NCI-H82 (cell line): ENCODE measurements around the gene TOR1B.
A peak's percentile ranks its signal among the peaks of the same experiment; 100 is the strongest.
"Not testable (repeated sequence)": the region's sequence is repeated elsewhere in the genome, so short reads cannot be mapped to it uniquely, and the experiment has no call there.

Experiments used
- DNase-seq: peaks from one replicate; lab custom pipeline; 2025; lab: John Stamatoyannopoulos, UW

The TOR1B gene

DNA sequence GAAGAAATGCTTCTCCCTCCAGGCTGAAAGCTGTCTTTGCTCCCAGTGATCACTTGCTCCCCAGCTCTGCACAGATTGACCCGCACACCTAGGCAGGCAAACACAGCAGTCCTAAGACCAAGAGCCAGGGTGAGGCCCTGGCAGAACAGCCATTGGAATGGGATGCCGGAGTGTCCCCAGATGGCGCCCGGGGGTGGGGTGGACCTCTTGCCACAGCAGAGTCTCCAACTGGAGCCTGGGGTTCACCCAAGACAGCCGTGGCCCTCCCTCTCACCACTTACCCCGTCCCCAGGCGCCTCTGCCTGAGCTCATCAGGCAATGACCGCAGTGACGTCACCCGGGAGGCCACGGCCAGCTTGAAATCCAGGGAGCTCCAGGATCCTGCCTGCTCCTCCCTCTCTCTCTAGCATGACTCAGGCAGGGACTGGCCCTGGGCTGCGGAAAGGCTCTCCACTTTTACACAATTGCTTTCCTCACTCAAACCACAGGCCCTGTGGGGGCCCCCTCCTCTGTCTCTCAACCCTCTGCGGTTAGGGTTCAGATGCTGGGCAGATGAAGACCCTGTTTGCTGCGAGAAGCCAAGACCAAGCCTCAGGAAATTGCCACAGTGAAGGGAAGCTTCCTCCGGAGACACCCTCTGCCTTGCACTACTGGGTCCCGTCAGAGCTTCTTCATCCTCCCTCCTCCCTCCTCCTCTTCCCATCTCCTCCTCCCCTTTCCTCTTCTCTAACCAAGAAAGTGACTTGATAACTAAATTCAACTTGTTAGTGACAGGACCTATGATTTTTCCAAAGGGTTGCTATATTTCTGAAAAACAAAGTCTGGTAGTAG is 25.8 kb upstream of the TOR1B start:
- DNase-seq: no peak

DNA sequence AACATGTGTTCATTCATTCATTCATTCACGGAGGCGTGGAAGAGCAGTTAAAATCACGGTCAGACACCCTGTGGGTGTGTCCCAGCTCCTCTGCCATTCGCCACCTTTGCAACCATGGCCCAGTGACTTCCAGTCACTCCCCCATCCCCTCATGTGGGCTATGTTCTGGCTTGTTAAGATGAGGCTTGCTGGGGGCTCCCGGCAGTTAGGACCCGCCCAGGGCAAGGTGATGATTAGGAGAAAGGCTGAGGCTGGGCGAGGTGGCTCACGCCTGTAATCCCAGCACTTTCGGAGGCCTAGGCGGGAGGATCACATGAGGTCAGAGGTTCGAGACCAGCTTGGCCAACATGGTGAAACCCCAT is 25.2 kb upstream of the TOR1B start:
- DNase-seq: no peak

DNA sequence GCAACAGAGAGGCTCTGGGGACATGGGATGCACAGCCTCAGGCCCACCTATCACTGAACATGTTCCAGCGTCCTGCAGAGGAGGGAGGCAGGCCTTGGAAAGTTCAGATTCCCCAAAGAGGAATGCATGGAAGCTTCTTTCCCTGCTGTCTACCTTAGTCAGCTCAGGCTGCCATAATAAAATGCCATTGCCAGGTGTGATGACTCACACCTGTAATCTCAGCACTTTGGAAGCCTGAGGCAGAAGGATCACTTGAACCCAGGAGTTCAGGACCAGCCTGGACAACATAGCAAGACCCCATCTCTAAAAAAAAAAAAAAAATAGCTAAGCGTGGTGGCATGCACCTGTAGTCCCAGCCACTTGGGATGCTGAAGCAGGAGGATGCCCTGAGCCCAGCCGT is 24.5 kb upstream of the TOR1B start:
- no peak for DNase-seq

DNA sequence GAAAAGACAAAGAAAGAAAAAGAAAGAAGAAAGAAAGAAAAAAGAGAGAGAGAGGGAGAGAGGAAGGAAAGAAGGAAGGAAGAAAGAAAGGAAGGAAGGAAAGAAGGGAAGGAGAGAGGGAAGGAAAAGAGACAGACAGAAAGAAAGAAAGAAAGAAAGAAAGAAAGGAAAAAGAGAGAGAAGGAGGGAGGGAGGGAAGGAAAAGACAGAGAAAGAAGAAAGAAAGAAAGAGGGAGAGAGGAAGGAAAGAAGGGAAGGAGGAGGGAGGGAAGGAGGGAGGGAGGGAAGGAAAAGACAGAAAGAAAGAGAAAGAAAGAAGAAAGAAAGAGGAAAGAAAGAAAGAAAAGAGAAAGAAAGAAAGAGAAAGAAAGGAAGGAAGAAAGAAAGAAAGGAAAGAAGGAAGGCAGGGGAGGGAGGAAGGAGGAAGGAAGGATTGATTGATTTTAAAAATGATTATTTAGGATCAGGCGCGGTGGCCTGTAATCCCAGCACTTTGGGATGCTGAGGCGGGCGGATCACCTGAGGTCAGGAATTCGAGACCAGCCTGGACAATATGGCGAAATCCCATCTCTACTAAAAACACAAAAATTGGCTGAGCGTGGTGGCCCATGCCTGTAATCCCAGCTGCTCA is 23.3 kb upstream of the TOR1B start:
- DNase-seq: no peak

DNA sequence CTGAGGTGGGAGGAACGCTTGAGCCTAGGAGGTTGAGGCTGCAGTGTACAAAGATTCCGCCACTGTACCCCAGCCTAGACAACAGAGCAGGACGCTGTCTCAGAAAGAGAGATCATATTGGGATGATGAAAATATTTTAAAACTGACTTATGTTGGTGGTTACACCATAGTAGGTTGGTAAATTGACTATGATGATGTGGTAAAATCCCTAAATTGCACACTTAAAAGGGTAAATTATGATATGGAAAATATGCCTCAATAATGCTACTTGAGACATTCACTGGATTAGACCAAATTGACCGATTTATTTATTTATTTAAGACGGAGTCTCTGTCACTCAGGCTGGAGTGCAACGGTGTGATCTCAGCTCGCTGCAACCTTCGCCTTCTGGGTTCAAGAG is 21.9 kb upstream of the TOR1B start:
- no peak for DNase-seq

DNA sequence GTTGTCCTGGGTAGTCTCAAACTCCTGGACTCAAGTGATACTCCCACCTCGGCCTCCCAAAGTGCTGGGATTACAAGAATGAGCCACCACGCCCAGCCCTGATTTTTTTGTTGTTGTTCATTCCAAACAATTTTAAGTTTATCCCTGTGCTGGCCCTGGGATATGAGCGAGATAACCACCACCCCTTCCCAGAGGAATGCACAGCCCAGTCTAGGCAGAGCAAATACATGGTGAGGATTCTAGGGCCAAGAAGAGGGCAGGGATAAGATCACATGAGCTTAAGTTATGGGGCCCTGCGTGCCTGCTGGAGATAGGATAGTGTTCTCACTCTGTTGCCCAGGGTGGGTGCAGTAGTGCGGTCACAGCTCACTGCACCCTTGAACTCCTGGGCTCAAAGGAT is 21.0 kb upstream of the TOR1B start:
- no peak for DNase-seq

DNA sequence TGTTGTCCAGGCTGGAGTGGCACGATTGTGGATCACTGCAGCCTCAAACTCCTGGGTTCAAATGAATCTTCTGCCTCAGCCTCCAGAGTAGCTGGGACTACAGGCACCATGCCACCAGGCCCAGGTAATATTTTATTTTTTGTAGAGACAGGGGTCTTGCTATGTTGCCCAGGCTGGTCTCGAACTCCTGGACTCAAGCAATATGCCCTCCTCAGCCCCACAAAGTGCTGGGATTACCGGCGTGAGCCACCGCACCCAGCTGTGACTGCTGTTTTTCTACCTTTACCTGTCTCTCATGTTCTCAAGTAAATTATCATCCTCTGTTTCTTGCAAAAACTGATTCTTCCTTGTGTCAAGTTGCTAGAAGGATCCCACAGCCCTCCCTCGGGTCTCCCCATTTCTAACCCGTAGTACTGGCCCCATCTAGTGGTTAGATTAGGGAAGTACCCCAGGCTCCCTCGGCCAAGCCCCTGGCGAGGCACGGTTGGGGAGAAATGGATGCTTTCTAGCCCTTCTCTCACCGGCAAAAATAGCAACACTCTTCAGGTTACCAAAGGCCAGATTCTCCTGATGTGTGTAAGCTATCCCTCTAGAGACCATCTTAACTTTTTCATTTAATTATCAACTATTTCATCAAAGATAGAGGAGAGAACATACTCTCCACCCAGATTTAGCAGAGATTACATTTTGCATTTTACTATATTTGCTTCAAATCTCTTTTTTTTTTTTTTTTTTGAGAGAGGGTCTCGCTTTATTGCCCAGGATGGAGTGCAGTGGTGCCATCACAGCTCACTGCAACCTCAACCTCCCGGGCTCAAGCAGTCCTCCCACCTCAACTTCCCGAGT is 19.2 kb upstream of the TOR1B start:
- DNase-seq: peak; percentile 77

DNA sequence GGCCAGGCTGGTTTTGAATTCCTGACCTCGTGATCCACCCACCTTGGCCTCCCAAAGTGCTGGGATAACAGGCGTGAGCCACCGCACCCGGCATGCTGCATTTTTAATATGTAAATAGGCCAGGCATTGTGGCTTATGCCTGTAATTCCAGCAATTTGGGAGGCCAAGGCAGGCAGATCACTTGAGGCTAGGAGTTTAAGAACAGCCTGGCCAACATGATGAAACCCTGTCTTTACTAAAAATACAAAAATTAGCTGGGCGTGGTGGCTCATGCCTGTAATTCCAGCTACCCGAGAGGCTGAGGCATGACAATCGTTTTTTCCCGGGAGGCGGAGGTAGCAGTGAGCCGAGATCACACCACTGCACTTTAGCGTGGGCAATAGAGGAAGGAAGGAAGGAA is 18.0 kb upstream of the TOR1B start:
- DNase-seq: not testable (repeated sequence)

DNA sequence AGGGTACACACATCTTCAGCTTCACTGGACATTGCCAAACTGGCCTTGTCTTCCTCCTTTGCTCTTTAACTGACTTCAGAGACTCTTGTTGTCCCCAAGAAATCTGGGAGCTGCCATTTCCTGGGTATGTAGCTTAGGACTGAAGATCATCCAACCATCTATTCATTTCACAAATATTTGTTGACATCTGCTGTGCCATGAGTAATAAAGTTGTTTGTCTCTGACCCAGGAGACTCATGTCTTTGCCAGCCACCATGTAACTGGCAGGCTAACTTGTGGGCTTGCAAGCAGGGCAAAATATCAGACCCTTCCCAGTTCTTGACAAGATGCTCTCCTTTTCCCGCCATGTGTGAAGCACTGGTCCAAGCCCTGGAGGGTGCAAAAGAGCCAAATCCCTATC is 17.1 kb upstream of the TOR1B start:
- no peak for DNase-seq

DNA sequence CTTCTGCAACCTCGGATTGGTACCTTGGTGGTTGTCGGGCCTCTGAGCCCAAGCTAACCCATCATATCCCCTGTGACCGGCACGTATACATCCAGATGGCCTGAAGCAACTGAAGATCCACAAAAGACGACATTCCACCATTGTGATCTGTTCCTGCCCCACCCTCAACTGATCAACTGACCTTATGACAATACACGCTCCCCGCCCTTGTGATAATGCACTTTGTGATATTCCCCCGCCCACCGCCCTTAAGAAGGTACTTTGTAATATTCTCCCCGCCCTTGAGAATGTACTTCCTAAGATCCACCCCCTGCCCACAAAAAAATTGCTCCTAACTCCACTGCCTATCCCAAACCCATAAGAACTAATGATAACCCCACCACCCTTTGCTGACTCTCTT is 16.5 kb upstream of the TOR1B start:
- DNase-seq: no peak

DNA sequence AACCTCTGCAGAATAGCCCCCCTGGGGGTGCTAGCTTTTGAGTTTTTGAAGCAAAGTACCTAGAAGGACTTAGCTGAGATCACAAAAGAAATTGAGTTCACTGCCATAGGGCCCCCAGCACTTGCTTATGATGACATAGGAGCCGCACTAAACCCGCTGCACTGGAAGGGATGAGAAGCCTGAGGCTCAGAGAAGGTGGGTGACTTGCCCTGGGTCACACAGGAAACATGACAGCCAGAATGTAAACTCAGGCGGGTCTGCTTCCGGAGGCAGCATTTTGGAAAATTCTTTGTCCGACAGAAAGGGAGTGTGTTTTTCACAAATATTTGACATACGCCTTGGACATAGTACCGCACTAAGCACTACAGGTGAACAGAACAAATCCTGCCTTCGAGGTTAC is 8.4 kb upstream of the TOR1B start:
- DNase-seq: no peak

DNA sequence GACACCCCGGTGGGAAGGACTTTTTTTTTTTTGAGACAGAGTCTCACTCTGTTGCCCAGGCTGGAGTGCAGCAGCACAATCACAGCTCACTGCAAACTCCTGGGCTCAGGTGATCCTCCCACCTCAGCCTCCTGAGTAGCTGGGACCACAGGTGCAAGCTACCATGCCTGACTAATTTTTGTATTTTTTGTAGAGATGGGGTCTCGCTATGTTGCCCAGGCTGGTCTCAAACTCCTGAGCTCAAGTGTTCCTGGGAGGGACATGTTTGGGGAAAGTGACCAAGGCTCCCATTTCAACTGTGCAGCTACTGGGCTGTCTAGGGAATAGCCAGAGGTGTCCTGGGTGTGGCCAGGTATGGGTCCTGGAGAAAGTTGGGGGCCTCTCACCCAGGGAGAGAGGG is 7.0 kb upstream of the TOR1B start:
- DNase-seq: not testable (repeated sequence)

DNA sequence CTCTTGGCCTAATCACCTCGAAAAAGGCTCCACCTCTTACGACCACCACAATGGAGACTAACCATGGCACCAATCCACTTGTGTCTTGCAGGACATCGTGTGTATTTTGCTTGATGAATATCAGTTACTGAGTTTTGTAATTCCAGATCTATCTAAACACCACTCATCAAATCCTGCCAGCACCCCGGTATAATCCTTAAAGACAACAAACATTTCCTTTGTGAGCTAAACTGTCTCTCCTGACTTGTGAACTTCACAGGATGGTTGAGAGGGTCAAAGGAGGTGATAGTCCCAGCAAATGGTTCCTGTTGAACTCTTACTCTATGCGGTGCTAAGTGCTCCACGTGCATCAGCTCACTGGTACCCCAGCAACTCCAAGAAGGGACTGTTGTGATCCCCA is 4.0 kb upstream of the TOR1B start:
- no peak for DNase-seq

DNA sequence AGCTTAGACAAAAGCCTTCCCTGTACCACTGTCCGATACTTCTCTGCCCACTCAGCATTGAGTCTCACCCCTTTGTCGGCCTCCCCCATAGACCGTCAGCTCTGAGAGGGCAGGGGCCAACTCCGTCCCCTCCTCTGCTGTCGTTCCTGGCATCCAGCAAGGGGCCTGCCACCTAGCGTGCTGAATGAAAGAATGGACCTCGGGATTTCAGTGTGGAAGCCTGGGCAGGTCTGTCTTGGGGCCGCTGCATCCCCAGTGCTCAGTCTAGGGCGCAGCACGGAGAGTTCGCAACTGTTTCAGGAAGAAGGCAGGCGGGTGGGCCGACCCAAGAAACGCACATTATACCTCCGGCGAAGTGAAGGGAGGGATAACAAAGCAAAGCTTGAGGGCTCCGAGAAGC is 1.5 kb upstream of the TOR1B start:
- DNase-seq: no peak

DNA sequence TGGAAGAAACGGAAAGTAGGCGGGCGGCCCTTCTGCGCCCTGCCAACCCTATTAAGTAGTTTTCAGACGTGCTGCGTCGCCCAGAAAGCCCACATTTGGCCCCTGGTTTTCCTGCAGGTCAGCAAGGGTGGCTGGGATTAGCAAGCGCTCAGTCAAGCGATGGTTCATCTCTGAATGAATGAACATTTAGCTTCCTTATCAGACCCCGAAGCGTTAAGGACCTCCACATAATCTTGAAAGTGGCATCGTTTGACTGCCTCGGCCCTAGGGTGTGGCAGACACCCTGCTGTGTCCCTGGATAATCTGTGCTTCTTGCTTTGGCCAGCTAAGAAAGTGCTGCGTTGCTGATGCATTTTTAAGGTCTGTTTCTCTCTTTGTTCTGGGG is 684 bp downstream of the TOR1B start:
- peak; percentile 46 for DNase-seq

DNA sequence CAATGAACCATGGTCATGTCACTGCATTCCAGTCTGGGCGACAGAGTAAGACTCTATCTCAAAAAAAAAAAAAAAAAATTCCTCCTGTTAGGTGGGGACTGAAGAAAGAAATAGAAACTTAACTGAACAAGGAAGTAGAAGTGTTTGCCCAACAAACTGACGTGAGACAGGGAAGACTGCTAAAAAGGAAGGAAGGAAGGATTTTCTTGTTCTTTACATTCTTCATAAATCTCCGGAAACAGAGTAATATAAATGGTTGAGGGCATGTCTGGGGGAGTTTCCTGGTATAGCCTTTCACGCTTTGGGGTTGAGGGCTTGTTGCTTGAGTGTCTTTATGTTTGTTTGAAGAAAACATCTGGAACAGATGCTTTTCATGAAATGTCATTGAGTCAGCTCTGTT is 3.1 kb downstream of the TOR1B start:
- no peak for DNase-seq

DNA sequence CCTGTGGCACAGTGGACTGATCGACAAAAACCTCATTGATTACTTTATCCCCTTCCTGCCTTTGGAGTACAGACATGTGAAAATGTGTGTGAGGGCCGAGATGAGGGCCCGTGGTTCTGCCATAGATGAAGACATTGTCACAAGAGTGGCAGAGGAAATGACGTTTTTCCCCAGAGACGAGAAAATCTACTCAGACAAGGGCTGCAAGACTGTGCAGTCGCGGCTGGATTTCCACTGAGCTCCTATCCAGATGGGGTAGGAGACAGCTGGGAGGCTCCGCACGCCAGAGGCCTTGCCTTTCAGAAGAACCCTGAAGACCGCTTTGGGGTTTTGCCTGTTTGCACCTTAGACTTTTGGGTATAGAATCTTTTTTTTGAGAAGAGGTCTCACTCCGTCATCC is 6.4 kb downstream of the TOR1B start:
- DNase-seq: peak; percentile 10

DNA sequence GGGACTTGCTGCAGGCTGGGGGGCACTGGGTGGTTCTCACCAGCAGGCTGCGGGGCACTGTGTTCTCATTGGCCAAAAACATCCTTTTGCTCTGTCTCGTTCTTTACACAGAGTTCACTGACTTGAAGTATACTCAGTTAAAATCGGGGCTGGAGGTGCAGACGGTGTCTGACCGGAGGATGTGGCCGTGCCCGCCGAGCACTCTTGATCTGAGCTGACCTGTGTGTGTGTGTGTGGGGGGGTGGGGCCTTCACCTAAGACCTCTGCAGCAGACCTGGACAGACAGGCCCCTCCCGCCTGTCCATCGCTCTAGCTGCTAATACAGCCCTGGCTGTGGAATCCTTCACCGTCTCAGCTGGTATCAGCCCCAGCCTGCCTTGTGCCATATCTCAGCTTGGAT is 7.1 kb downstream of the TOR1B start:
- no peak for DNase-seq

DNA sequence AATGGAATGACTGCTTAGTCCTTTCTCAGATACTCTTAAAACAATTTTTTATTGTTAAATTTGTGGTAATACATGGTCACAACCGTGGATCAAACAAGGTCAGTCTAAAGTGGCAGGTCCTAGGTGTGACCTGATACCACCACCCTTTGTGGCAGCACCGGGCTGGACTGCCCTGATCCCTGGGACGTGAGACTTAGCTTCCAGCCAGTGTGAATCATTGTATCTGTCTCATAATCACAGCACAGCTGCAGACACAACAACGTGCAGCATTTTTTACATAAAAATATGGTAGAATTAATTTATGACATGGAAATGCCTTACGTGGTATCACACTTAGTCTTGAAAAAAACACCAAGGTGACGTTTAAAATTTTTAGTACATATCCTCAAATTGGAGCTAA is 7.8 kb downstream of the TOR1B start:
- no peak for DNase-seq

DNA sequence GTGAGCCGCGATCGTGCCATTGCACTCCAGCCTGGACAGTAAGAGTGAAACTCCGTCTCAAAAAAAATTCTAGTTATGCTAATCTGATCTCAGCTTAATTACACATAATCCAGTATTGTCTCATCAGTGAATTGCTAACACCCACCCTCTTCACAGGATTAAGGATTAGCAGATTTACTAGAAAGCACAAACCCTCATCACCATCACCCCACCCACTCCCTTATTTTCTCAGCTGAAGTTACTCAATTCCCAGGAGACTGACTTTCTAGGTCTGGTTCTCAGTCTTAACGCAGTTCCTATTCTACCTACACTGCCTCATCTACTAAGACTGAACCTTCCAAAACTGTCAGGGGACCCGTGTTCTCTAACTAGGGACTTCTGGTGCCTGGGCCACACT is 9.0 kb downstream of the TOR1B start:
- DNase-seq: peak; percentile 95

DNA sequence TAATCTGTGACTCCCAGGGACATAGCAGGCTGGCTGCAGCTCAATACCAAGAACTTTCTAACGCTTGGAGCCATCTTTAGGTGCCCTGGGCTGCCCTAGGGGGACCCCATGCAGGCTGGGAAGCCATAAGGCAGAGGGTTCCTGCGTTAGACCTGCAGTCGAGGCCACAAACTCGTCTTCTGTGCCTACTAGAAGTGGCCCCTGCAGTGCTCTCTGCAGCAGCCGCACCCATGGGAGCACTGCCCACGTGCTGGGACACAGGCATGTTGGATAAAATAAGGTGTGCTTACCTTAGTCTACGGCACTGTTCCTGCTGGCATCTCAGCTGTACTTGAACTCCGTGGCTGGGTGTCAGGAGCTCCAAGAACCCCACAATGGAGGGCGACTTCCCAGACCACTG is 9.4 kb downstream of the TOR1B start:
- no peak for DNase-seq

DNA sequence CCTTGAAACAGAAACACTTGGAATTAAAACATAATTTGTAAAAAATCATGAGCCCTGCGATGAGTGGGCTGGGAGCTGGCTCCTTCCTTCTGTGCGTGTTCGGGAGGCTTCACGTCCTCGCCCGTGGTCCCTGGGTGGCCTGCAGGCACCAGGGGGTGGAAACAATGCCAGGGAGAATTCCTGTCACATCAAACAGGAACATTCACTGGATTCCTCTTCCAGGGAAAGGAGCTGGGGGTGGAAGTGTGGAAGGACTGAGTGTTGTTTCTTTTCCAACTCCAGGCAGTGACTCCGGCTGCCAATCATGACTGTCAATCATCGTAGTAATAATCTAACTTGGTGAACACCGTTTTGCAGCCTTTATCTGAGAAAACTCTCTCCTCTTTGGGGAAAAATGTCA is 10.7 kb downstream of the TOR1B start:
- no peak for DNase-seq
